Glutamatergic neuron (in vitro differentiated cells): ENCODE results near the gene RPL27. TPM values are rescaled to one million over a fixed set of nuclear protein-coding genes. Genes with fewer than 3 reads are reported as not detected.

Source experiments
- DNase-seq: peaks from one replicate; pipeline ENCODE4 v3.0.0; 2022
- H3K27ac Mint-ChIP-seq: one replicate; pipeline ENCODE4 v1.8.0; 2020; ENCODE audit warnings: mild to moderate bottlenecking, mixed read lengths, inconsistent platforms; ENCODE audit not compliant: unreplicated experiment
- H3K27me3 Mint-ChIP-seq: one replicate; pipeline ENCODE4 v1.8.0; 2020; ENCODE audit warnings: mild to moderate bottlenecking, moderate library complexity, mixed read lengths, inconsistent platforms; ENCODE audit not compliant: unreplicated experiment
- H3K36me3 Mint-ChIP-seq: one replicate; pipeline ENCODE4 v1.8.0; 2020; ENCODE audit warnings: mild to moderate bottlenecking, mixed read lengths, inconsistent platforms; ENCODE audit not compliant: unreplicated experiment
- H3K4me1 Mint-ChIP-seq: one replicate; pipeline ENCODE4 v1.8.0; 2020; ENCODE audit warnings: mild to moderate bottlenecking, low read depth, mixed read lengths, inconsistent platforms; ENCODE audit not compliant: unreplicated experiment
- H3K4me3 Mint-ChIP-seq: one replicate; pipeline ENCODE4 v1.8.0; 2020; ENCODE audit warnings: mild to moderate bottlenecking, mixed read lengths, inconsistent platforms; ENCODE audit not compliant: unreplicated experiment
- H3K9me3 Mint-ChIP-seq: one replicate; pipeline ENCODE4 v1.8.0; 2020; ENCODE audit warnings: mild to moderate bottlenecking, moderate library complexity, mixed read lengths, inconsistent platforms; ENCODE audit not compliant: unreplicated experiment
- CTCF ChIP-seq: fragments of 200-600 bp; sonication (generic); IDR thresholded peaks from one replicate; pipeline ENCODE4 v1.5.0; 2021; ENCODE audit not compliant: partially characterized antibody, unreplicated experiment
- total RNA-seq: library from RNA; stranded (reverse); fragmentation: NEBNext Ultra II Directional; extraction: Animal tissue kit (Norgen Biotek cat#: 25700); gene quantifications from one replicate; pipeline ENCODE4 v1.2.1, GENCODE V29; 2021; ENCODE audit not compliant: unreplicated experiment

The RPL27 gene
- total RNA-seq, 1 donor from 2014 or later: 658 TPM

- Mint-ChIP-seq H3K4me1 (peaks cover 20% of the 10 kb centered on the region), H3K27me3 (peaks cover 14% of the 10 kb centered on the region), H3K36me3 (no peaks in the 10 kb centered on the region), H3K4me3 (peak overlapping the region; percentile 95), H3K27ac (peak overlapping the region; percentile 95), H3K9me3 (peaks cover 5% of the 10 kb centered on the region)
- DNase-seq: peak; percentile 68
- TF ChIP-seq CTCF: no peak
These were observed 22.8 kb downstream of the RPL27 start for GRCh38 chr17:43020789-43021740.

GRCh38 chr17:43021741-43022512, 23.7 kb downstream of the RPL27 start, which contains the start of gene VAT1:
Gene VAT1 (minus strand): TSS chr17:43022385. CDS start chr17:43022322, 63 bp downstream.
- peak; percentile 89 for DNase-seq
- no peaks in the 10 kb centered on the region for H3K36me3 Mint-ChIP-seq
- peaks cover 5% of the 10 kb centered on the region for H3K9me3 Mint-ChIP-seq
- no peak for TF ChIP-seq CTCF
- H3K4me3 Mint-ChIP-seq: peak within 1 kb of the TSS; percentile 95
- peaks cover 26% of the 10 kb centered on the region for H3K4me1 Mint-ChIP-seq
- peaks cover 16% of the 10 kb centered on the region for H3K27me3 Mint-ChIP-seq
- peak within 1 kb of the TSS; percentile 95 for H3K27ac Mint-ChIP-seq

- DNase-seq: peak; percentile 89
- Mint-ChIP-seq H3K36me3 (no peaks in the 10 kb centered on the region), H3K4me3 (peak within 1 kb of the TSS; percentile 98), H3K27me3 (peaks cover 9% of the 10 kb centered on the region), H3K4me1 (peaks cover 34% of the 10 kb centered on the region), H3K9me3 (peaks cover 8% of the 10 kb centered on the region), H3K27ac (peak within 1 kb of the TSS; percentile 98)
- peak; percentile 54 for TF ChIP-seq CTCF
These were observed 26.4 kb downstream of the RPL27 start, which contains the start of gene RND2 for GRCh38 chr17:43024407-43025289. Gene RND2 (plus strand): TSS chr17:43025231. CDS start chr17:43025348, 117 bp downstream.

- Mint-ChIP-seq H3K27me3 (peaks cover 9% of the 10 kb centered on the region), H3K9me3 (peaks cover 8% of the 10 kb centered on the region), H3K4me1 (peaks cover 34% of the 10 kb centered on the region), H3K36me3 (no peaks in the 10 kb centered on the region), H3K27ac (peak overlapping the region; percentile 92), H3K4me3 (peak overlapping the region; percentile 89)
- TF ChIP-seq CTCF: no peak
- DNase-seq: no peak
These were observed 27.1 kb downstream of the RPL27 start for GRCh38 chr17:43025290-43025657.
